ENCODE results near the gene KAT2A.

KAT2A gene

DNA sequence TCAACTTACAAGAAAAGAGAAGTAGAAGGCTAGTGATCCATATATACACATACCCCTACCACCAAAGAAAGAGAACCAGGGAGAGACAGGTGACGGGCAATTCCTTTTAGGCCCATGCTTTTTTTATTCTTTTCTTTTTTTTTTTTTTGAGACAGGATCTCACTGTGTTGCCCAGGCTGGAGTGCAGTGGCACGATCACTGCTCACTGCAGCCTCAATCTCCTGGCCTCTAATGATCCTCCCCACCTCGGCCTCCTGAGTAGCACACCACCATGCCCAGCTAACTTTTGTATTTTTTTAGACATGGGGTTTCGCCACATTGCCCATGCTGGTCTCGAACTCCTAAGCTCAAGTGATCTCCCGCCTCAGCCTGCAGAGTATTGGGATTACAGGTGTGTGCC lies 6.2 kb upstream of the KAT2A start:
- TF ChIP-seq, protein P1, sequence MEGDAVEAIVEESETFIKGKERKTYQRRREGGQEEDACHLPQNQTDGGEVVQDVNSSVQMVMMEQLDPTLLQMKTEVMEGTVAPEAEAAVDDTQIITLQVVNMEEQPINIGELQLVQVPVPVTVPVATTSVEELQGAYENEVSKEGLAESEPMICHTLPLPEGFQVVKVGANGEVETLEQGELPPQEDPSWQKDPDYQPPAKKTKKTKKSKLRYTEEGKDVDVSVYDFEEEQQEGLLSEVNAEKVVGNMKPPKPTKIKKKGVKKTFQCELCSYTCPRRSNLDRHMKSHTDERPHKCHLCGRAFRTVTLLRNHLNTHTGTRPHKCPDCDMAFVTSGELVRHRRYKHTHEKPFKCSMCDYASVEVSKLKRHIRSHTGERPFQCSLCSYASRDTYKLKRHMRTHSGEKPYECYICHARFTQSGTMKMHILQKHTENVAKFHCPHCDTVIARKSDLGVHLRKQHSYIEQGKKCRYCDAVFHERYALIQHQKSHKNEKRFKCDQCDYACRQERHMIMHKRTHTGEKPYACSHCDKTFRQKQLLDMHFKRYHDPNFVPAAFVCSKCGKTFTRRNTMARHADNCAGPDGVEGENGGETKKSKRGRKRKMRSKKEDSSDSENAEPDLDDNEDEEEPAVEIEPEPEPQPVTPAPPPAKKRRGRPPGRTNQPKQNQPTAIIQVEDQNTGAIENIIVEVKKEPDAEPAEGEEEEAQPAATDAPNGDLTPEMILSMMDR (IDR thresholded peaks at IDR 0.05; ENCODE audit: low read depth, low read length), result no peak
- DNase-seq (ENCODE audit: low read depth in 2 of 2), result no peak
- H3K4me3 ChIP-seq (replicated peaks in 1 of 2; ENCODE audit: low read depth in 2 of 2, low read length in 2 of 2), result no peak overlapping the region

GRCh38 chr17:42126836-42127235 lies 5.7 kb upstream of the KAT2A start:
- no peak for DNase-seq (ENCODE audit: low read depth in 2 of 2)
- TF ChIP-seq, protein P1 (IDR thresholded peaks at IDR 0.05; ENCODE audit: low read depth, low read length), result no peak
- H3K4me3 ChIP-seq (replicated peaks in 1 of 2; ENCODE audit: low read depth in 2 of 2, low read length in 2 of 2), result no peak overlapping the region

DNA sequence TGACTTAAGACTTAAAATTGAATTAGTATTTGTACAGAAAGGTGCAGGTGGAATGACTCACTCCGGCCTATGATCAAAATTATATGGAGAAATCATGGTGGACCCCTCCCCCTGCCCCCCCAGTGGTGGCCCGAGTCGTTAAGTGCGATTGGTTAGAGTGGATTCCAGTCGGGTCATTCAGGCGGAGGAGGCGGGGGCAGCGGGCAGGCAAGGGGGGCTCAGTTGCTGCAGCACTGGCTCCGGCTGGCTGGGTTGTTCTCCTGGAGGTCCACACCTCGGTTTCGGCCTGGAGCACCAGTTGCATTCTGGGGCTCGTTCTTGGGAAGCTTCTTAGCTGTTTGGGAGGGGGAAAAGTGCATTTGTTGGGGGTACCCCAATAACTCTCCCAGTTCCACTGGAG lies 4.4 kb upstream of the KAT2A start:
- DNase-seq (ENCODE audit: low read depth in 2 of 2), result no peak
- H3K4me3 ChIP-seq (replicated peaks in 1 of 2; ENCODE audit: low read depth in 2 of 2, low read length in 2 of 2), result no peak overlapping the region
- TF ChIP-seq, protein P1 (IDR thresholded peaks at IDR 0.05; ENCODE audit: low read depth, low read length), result no peak

- TF ChIP-seq, protein P1 (IDR thresholded peaks at IDR 0.05; ENCODE audit: low read depth, low read length), result no peak
These were observed 3.1 kb upstream of the KAT2A start for GRCh38 chr17:42124256-42124655.

GRCh38 chr17:42122371-42123303 lies 1.5 kb upstream of the KAT2A start, which contains the start of gene HSPB9:
Gene HSPB9 (plus strand): TSS chr17:42122804. CDS start chr17:42122851, 47 bp downstream.
- TF ChIP-seq, protein P1 (IDR thresholded peaks at IDR 0.05; ENCODE audit: low read depth, low read length), result no peak
- no peak for DNase-seq (ENCODE audit: low read depth in 2 of 2)
- H3K4me3 ChIP-seq (replicated peaks in 1 of 2; ENCODE audit: low read depth in 2 of 2, low read length in 2 of 2), result no peak within 1 kb of the TSS

More at GRCh38 chr17:42124256-42124655, 3.1 kb upstream of the KAT2A start:
- no peak overlapping the region for H3K4me3 ChIP-seq (replicated peaks in 1 of 2; ENCODE audit: low read depth in 2 of 2, low read length in 2 of 2)
- no peak for DNase-seq (ENCODE audit: low read depth in 2 of 2)

GRCh38 chr17:42120161-42120769 lies 902 bp downstream of the KAT2A start:
- no peak for DNase-seq (ENCODE audit: low read depth in 2 of 2)
- TF ChIP-seq, protein P1 (IDR thresholded peaks at IDR 0.05; ENCODE audit: low read depth, low read length), result no peak
- H3K4me3 ChIP-seq (replicated peaks in 1 of 2; ENCODE audit: low read depth in 2 of 2, low read length in 2 of 2), result peak overlapping the region; percentile 51 to 60
